ENCODE data around the gene ALKBH4.

ALKBH4 gene

GRCh38 chr7:102444961-102445673 lies 19.5 kb downstream of the ALKBH4 start:
- no peak for DNase-seq (ENCODE audit: extremely low read depth, low read depth)
- TF ChIP-seq, protein P1, sequence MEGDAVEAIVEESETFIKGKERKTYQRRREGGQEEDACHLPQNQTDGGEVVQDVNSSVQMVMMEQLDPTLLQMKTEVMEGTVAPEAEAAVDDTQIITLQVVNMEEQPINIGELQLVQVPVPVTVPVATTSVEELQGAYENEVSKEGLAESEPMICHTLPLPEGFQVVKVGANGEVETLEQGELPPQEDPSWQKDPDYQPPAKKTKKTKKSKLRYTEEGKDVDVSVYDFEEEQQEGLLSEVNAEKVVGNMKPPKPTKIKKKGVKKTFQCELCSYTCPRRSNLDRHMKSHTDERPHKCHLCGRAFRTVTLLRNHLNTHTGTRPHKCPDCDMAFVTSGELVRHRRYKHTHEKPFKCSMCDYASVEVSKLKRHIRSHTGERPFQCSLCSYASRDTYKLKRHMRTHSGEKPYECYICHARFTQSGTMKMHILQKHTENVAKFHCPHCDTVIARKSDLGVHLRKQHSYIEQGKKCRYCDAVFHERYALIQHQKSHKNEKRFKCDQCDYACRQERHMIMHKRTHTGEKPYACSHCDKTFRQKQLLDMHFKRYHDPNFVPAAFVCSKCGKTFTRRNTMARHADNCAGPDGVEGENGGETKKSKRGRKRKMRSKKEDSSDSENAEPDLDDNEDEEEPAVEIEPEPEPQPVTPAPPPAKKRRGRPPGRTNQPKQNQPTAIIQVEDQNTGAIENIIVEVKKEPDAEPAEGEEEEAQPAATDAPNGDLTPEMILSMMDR (IDR thresholded peaks at IDR 0.05; ENCODE audit: low read depth, low read length): no peak

- TF ChIP-seq, protein P1 (IDR thresholded peaks at IDR 0.05; ENCODE audit: low read depth, low read length): no peak
- DNase-seq (ENCODE audit: extremely low read depth, low read depth): no peak
Observed at GRCh38 chr7:102439963-102440795, 24.5 kb downstream of the ALKBH4 start.

- no peak for DNase-seq (ENCODE audit: extremely low read depth, low read depth)
- TF ChIP-seq, protein P1 (IDR thresholded peaks at IDR 0.05; ENCODE audit: low read depth, low read length): no peak
Observed at GRCh38 chr7:102436118-102436517, 28.5 kb downstream of the ALKBH4 start.

DNA sequence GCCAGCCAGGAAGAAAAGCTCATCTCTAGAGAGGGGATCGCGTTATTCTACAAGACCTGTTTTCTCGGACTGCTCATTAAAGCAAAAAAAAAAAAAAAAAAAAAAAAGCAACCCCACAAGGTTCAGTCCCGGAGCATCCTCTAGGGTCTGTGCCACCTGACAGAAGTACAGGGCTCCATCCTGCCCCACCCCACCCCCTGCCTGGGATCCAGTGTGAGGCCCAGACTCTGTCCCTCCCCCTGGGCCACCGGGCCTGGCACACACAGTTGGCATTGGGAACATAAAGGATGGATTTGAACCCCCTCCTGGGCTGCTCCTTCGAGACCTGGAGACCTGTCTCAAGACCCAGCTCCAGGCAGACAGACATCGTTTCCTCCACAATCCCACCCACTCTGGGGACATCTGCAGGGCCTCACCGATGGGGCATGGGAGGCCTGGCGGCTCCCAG lies 30.6 kb downstream of the ALKBH4 start:
- TF ChIP-seq, protein P1 (IDR thresholded peaks at IDR 0.05; ENCODE audit: low read depth, low read length): no peak
- DNase-seq (ENCODE audit: extremely low read depth, low read depth): no peak

- TF ChIP-seq, protein P1 (IDR thresholded peaks at IDR 0.05; ENCODE audit: low read depth, low read length): no peak
- peak; percentile 20 for DNase-seq (ENCODE audit: extremely low read depth, low read depth)
Observed at GRCh38 chr7:102433219-102434038, 31.2 kb downstream of the ALKBH4 start, which contains the start of gene ORAI2. Gene ORAI2 (plus strand): TSS chr7:102433575. CDS start chr7:102438957, 5,382 bp downstream.

DNA sequence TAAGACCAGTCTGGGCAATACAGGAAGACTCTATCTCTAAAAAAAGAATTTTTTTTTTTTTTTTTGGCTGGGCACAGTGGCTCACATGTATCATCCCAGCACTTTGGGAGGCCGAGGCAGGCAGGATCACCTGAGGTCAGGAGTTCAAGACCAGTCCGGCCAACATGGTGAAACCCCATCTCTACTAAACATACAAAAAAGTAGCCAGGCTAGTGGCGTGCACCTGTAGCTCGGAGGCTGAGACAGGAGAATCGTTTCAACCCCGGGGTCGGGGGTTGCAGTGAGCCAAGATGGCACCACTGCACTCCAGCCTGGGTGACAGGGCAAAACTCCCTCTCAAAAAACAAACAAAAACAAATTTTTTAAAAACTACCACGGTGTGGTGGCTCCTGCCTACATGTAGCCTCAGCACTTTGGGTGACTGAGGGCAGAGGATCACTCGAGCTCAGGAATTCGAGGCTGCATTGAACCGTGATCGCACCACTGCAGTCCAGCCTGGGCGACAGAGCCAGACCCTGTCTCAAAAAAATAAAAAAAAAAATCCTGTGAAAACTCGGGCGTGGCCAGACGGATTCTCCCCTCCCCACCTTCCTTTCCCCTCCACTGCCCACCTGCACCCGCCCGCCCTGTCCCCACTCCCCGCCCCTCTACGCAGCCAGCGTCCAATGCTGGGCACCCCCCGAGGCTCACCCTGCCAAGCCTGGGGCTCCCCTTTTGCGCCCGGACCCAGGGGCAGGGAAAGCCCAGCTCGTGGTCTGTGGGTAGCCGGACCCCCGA lies 32.0 kb downstream of the ALKBH4 start:
- no peak for DNase-seq (ENCODE audit: extremely low read depth, low read depth)
- TF ChIP-seq, protein P1 (IDR thresholded peaks at IDR 0.05; ENCODE audit: low read depth, low read length): no peak

Measured in AG09319 (cell line).